Liver (tissue), 9 donors: Measurements from ENCODE around the gene BRAF. TPM values are rescaled to one million over a fixed set of nuclear protein-coding genes. Genes with fewer than 3 reads are reported as not detected.
A peak's percentile ranks its signal among the peaks of the same experiment; 100 is the strongest.

ENCODE experiments used
- DNase-seq: peaks from one replicate; pipeline ENCODE4 v3.0.0-alpha.2; 2017; ENCODE audit warnings: low spot score
- H3K27ac ChIP-seq, 2 donors: one replicate each; pipeline ENCODE4 v1.7.0; 2013; ENCODE audit warnings: inconsistent platforms in 2 of 2, low read length in 2 of 2, control low read depth in 1 of 2, low read depth in 1 of 2, mild to moderate bottlenecking in 1 of 2
- H3K27me3 ChIP-seq, 4 donors: one replicate each; pipeline versions ENCODE4 v1.6.1 to v1.7.0; 2013; ENCODE audit warnings: low read length in 3 of 4, inconsistent platforms in 1 of 4, mild to moderate bottlenecking in 1 of 4, moderate library complexity in 1 of 4; ENCODE audit not compliant: control insufficient read depth in 4 of 4, insufficient read depth in 4 of 4
- H3K36me3 ChIP-seq, 4 donors: one replicate each; pipeline versions ENCODE4 v1.6.1 to v1.7.0; 2013; ENCODE audit warnings: low read length in 3 of 4, mild to moderate bottlenecking in 3 of 4, low read depth in 1 of 4, moderate library complexity in 1 of 4; ENCODE audit not compliant: control insufficient read depth in 4 of 4, insufficient read depth in 3 of 4
- H3K4me1 ChIP-seq, 4 donors: one replicate each; pipeline versions ENCODE4 v1.6.1 to v1.7.0; 2013; ENCODE audit warnings: low read length in 3 of 4, mild to moderate bottlenecking in 3 of 4, moderate library complexity in 1 of 4; ENCODE audit not compliant: control insufficient read depth in 4 of 4, insufficient read depth in 4 of 4
- H3K4me3 ChIP-seq, 3 donors: one replicate each; pipeline versions ENCODE4 v1.6.1 to v1.7.0; 2013; ENCODE audit warnings: low read length in 3 of 3, control low read depth in 1 of 3, low read depth in 1 of 3, mild to moderate bottlenecking in 1 of 3
- H3K9ac ChIP-seq, 2 donors: one replicate each; pipeline ENCODE4 v1.7.0; 2013; ENCODE audit warnings: low read length in 2 of 2, mild to moderate bottlenecking in 2 of 2, moderate library complexity in 2 of 2, control low read depth in 1 of 2, low read depth in 1 of 2
- H3K9me3 ChIP-seq, 4 donors: one replicate each; pipeline versions ENCODE4 v1.6.1 to v1.7.0; 2013; ENCODE audit warnings: low read length in 3 of 4; ENCODE audit not compliant: control insufficient read depth in 4 of 4
- ATF3 ChIP-seq: IDR thresholded peaks from 2 replicates; pipeline ENCODE4 v1.6.1; 2016; ENCODE audit warnings: antibody characterized with exemption
- CTCF ChIP-seq: fragments of 150-350 bp; IDR thresholded peaks from 2 replicates; pipeline ENCODE4 v1.5.1; 2017; ENCODE audit warnings: improper control_type of control experiment, low read depth, low read length; ENCODE audit not compliant: missing input control
- EGR1 ChIP-seq, 2 donors: IDR thresholded peaks; 2 replicates each; pipeline ENCODE4 v1.6.1; 2016 to 2018; ENCODE audit warnings: antibody characterized with exemption in 2 of 2, low read depth in 2 of 2
- FOXA1 ChIP-seq: IDR thresholded peaks from 2 replicates; pipeline ENCODE4 v1.6.1; 2016; ENCODE audit warnings: antibody characterized with exemption
- FOXA2 ChIP-seq: IDR thresholded peaks from 2 replicates; pipeline ENCODE4 v1.6.1; 2016; ENCODE audit warnings: antibody characterized with exemption
- GABPA ChIP-seq, 2 donors: IDR thresholded peaks in 1 of 2; conservative IDR thresholded peaks in 1 of 2; 2 replicates each; pipeline ENCODE4 v1.6.1; 2016; ENCODE audit warnings: antibody characterized with exemption in 2 of 2, mild to moderate bottlenecking in 1 of 2, moderate library complexity in 1 of 2
- HNF4A ChIP-seq, 2 donors: conservative IDR thresholded peaks; 2 replicates each; pipeline ENCODE4 v1.6.1; 2016; ENCODE audit warnings: antibody characterized with exemption in 2 of 2, mild to moderate bottlenecking in 2 of 2
- HNF4G ChIP-seq: IDR thresholded peaks from 2 replicates; pipeline ENCODE4 v1.6.1; 2016; ENCODE audit warnings: antibody characterized with exemption
- JUND ChIP-seq, 2 donors: IDR thresholded peaks; 2 replicates each; pipeline ENCODE4 v1.6.1; 2016; ENCODE audit warnings: antibody characterized with exemption in 2 of 2
- MAX ChIP-seq: IDR thresholded peaks from 2 replicates; pipeline ENCODE4 v1.6.1; 2016; ENCODE audit warnings: antibody characterized with exemption
- NR2F2 ChIP-seq: IDR thresholded peaks from 2 replicates; pipeline ENCODE4 v1.6.1; 2016; ENCODE audit warnings: antibody characterized with exemption
- RAD21 ChIP-seq, 2 donors: IDR thresholded peaks; 2 replicates each; pipeline ENCODE4 v1.6.1; 2016; ENCODE audit warnings: antibody characterized with exemption in 2 of 2, mild to moderate bottlenecking in 2 of 2
- REST ChIP-seq: IDR thresholded peaks from 2 replicates; pipeline ENCODE4 v1.6.1; 2016; ENCODE audit warnings: antibody characterized with exemption, mild to moderate bottlenecking
- RXRA ChIP-seq, 2 donors: IDR thresholded peaks; 2 replicates each; pipeline ENCODE4 v1.6.1; 2017 to 2018; ENCODE audit warnings: antibody characterized with exemption in 2 of 2, mild to moderate bottlenecking in 1 of 2
- SP1 ChIP-seq: IDR thresholded peaks from 2 replicates; pipeline ENCODE4 v1.6.1; 2018; ENCODE audit warnings: antibody characterized with exemption, mild to moderate bottlenecking
- TAF1 ChIP-seq: conservative IDR thresholded peaks from 2 replicates; pipeline ENCODE4 v1.6.1; 2016; ENCODE audit warnings: antibody characterized with exemption, mild to moderate bottlenecking
- YY1 ChIP-seq: IDR thresholded peaks from 2 replicates; pipeline ENCODE4 v1.6.1; 2016; ENCODE audit warnings: antibody characterized with exemption, mild to moderate bottlenecking
- ZBTB33 ChIP-seq: IDR thresholded peaks from 2 replicates; pipeline ENCODE4 v1.6.1; 2016; ENCODE audit warnings: antibody characterized with exemption
- WGBS: extraction: QIAGEN DNeasy Blood & Tissue Kit; methylation state at CpG from one replicate; pipeline ENCODE4 v1.1.7; 2013; 5-methylcytosine and 5-hydroxymethylcytosine counted together
- polyA plus RNA-seq, 2 donors: library from polyadenylated mRNA; stranded (reverse) in 1 of 2; unstranded in 1 of 2; fragments of 200-250 nt in 1 of 2; fragments of >200 nt in 1 of 2; fragmentation: Nextera tagmentation in 1 of 2; extraction: Ambion mirVana in 1 of 2; gene quantifications; one replicate each; pipeline versions ENCODE4 v1.2.1 to v1.2.3, GENCODE V29; 2013 to 2015
- total RNA-seq, 2 donors: library from RNA; depleted of rRNA; stranded (reverse); fragments of >200 nt; gene quantifications; one replicate each; pipeline ENCODE4 v1.2.3, GENCODE V29; 2014
- donor health status: healthy.
- donor health status: healthy.
- donor health status: healthy.
- donor health status: healthy.
- donor health status: healthy.

BRAF gene
- total and polyA plus RNA-seq, 4 donors, result 2.6 to 21.9 (median 14.0) TPM

- peak; percentile 79 for TF ChIP-seq CTCF
- TF ChIP-seq FOXA1, result no peak
- TF ChIP-seq RAD21 (IDR thresholded peaks at IDR 0.05), result peak; percentile 95 to 96
- TF ChIP-seq JUND (IDR thresholded peaks at IDR 0.05), result no peak
Measured at GRCh38 chr7:140810830-140811556, 113.7 kb downstream of the BRAF start (continued).

- DNase-seq, result no peak
- Histone ChIP-seq H3K27ac (no peak overlapping the region), H3K9ac (no peak overlapping the region), H3K9me3 (no peaks in the 10 kb centered on the region), H3K4me1 (peaks cover 0 to 7% (median 4%) of the 10 kb centered on the region in 4 donors), H3K36me3 (no peaks in the 10 kb centered on the region), H3K4me3 (no peak overlapping the region), H3K27me3 (no peaks in the 10 kb centered on the region)
- WGBS, result 81% methylated on average over 9 of the region's 9 CpGs
- no peak for TF ChIP-seq NR2F2
- TF ChIP-seq FOXA1, result no peak
- TF ChIP-seq ATF3, result no peak
- no peak for TF ChIP-seq FOXA2
- TF ChIP-seq HNF4A (conservative IDR thresholded peaks at IDR 0.05), result no peak
- TF ChIP-seq YY1, result no peak
- no peak for TF ChIP-seq MAX
- no peak for TF ChIP-seq HNF4G
- no peak for TF ChIP-seq CTCF
- no peak for TF ChIP-seq REST
- TF ChIP-seq GABPA (IDR thresholded peaks at IDR 0.05 in 1 of 2, conservative IDR thresholded peaks at IDR 0.05 in 1 of 2), result no peak
- TF ChIP-seq EGR1 (IDR thresholded peaks at IDR 0.05; ENCODE audit: low read depth in 2 of 2), result no peak
- no peak for TF ChIP-seq SP1
- TF ChIP-seq RAD21 (IDR thresholded peaks at IDR 0.05), result no peak
- TF ChIP-seq TAF1, result no peak
- TF ChIP-seq RXRA (IDR thresholded peaks at IDR 0.05), result no peak
- TF ChIP-seq ZBTB33, result no peak
- no peak for TF ChIP-seq JUND (IDR thresholded peaks at IDR 0.05)
Measured at GRCh38 chr7:140810385-140810784, 114.3 kb downstream of the BRAF start.
